Tibial nerve (tissue), 4 donors: ENCODE measurements around the gene PRKAG2. TPM values are rescaled to one million over a fixed set of nuclear protein-coding genes. Genes with fewer than 3 reads are reported as not detected.
"Not testable (repeated sequence)": the region's sequence is repeated elsewhere in the genome, so short reads cannot be mapped to it uniquely, and the experiment has no call there.

Experiments used
- DNase-seq, 2 donors: peaks; one replicate each; pipeline ENCODE4 v3.0.0-alpha.2; 2019; ENCODE audit warnings: low spot score in 2 of 2
- H3K27ac ChIP-seq, 4 donors: fragments of 200-600 bp; sonication (generic) in 3 of 4; one replicate each; pipeline ENCODE4 v1.5.1; 2017 to 2019; ENCODE audit warnings: mild to moderate bottlenecking in 1 of 4
- H3K27me3 ChIP-seq, 2 donors: fragments of 200-600 bp; sonication (generic) in 1 of 2; one replicate each; pipeline versions ENCODE4 v1.5.1 to v1.6.0; 2017 to 2019
- H3K36me3 ChIP-seq, 3 donors: fragments of 200-600 bp; sonication (generic); one replicate each; pipeline ENCODE4 v1.5.1; 2018 to 2019
- H3K4me1 ChIP-seq, 4 donors: fragments of 200-600 bp; sonication (generic) in 3 of 4; one replicate each; pipeline ENCODE4 v1.5.1; 2017 to 2019
- H3K4me3 ChIP-seq, 4 donors: fragments of 200-600 bp; sonication (generic) in 3 of 4; one replicate each; pipeline ENCODE4 v1.5.1; 2017 to 2019; ENCODE audit warnings: mild to moderate bottlenecking in 1 of 4, moderate library complexity in 1 of 4
- H3K9me3 ChIP-seq, 4 donors: fragments of 200-600 bp; sonication (generic) in 3 of 4; one replicate each; pipeline ENCODE4 v1.5.1; 2017 to 2019
- CTCF ChIP-seq, 5 experiments: fragments of 200-600 bp in 3 of 5; fragments of 450-650 bp in 2 of 5; sonication (generic) in 3 of 5; IDR thresholded peaks; one replicate each; pipeline ENCODE4 v1.5.1; 2016 to 2019; ENCODE audit warnings: antibody characterized with exemption in 5 of 5, mild to moderate bottlenecking in 3 of 5, moderate library complexity in 2 of 5
- EP300 ChIP-seq, 2 donors: sonication (generic); formaldehyde crosslinking; IDR thresholded peaks; one replicate each; pipeline ENCODE4 v1.6.1; 2017; ENCODE audit warnings: antibody characterized with exemption in 2 of 2, mild to moderate bottlenecking in 1 of 2
- POLR2A ChIP-seq, 2 donors: fragments of 450-650 bp; IDR thresholded peaks; one replicate each; pipeline ENCODE4 v1.6.1; 2017; ENCODE audit warnings: antibody characterized with exemption in 2 of 2, mild to moderate bottlenecking in 2 of 2, moderate library complexity in 2 of 2
- WGBS, 2 donors: methylation state at CpG; one replicate each; pipeline ENCODE4 v1.1.5; 2018; 5-methylcytosine and 5-hydroxymethylcytosine counted together
- total RNA-seq, 4 donors: library from RNA; depleted of rRNA; stranded (reverse); fragments of >200 nt; gene quantifications; one replicate each; pipeline ENCODE4 v1.1.0, GENCODE V29; 2016

PRKAG2 gene
- total RNA-seq, 4 donors from 2014 or later = 24.5 to 82.6 (median 38.3) TPM

- peaks cover 0 to 32% (median 0%) of the 10 kb centered on the region in 3 donors for H3K36me3 ChIP-seq
- peaks cover 0 to 4% (median 0%) of the 10 kb centered on the region in 4 donors for H3K4me1 ChIP-seq
- no peak overlapping the region for H3K27ac ChIP-seq
- H3K9me3 ChIP-seq = no peaks in the 10 kb centered on the region
- no peak overlapping the region for H3K4me3 ChIP-seq
- DNase-seq = no peak
- TF ChIP-seq EP300 (IDR thresholded peaks at IDR 0.05) (no peak), CTCF (IDR thresholded peaks at IDR 0.05) (no peak), POLR2A (IDR thresholded peaks at IDR 0.05) (no peak)
- H3K27me3 ChIP-seq = no peaks in the 10 kb centered on the region
- 91 to 95% methylated on average over 9 to 13 of the region's 13 CpGs for WGBS, 2 donors
These were observed 32.1 kb downstream of the PRKAG2 start for GRCh38 chr7:151844825-151845200.

GRCh38 chr7:151844071-151844824, 32.7 kb downstream of the PRKAG2 start:
- H3K27me3 ChIP-seq = no peaks in the 10 kb centered on the region
- peaks cover 0 to 32% (median 0%) of the 10 kb centered on the region in 3 donors for H3K36me3 ChIP-seq
- no peak overlapping the region for H3K4me3 ChIP-seq
- DNase-seq = no peak
- TF ChIP-seq POLR2A (IDR thresholded peaks at IDR 0.05) (no peak), CTCF (IDR thresholded peaks at IDR 0.05) (no peak), EP300 (IDR thresholded peaks at IDR 0.05) (no peak)
- no peak overlapping the region for H3K27ac ChIP-seq
- 66 to 77% methylated on average over 20 of the region's 20 CpGs for WGBS, 2 donors
- H3K4me1 ChIP-seq = peaks cover 0 to 9% (median 0%) of the 10 kb centered on the region in 4 donors
- no peaks in the 10 kb centered on the region for H3K9me3 ChIP-seq

- no peak for DNase-seq
- Histone ChIP-seq H3K4me1 (peaks cover 0 to 13% (median 0%) of the 10 kb centered on the region in 4 donors), H3K9me3 (no peaks in the 10 kb centered on the region), H3K36me3 (peaks cover 0 to 26% (median 0%) of the 10 kb centered on the region in 3 donors), H3K27ac (no peak overlapping the region), H3K4me3 (no peak overlapping the region), H3K27me3 (no peaks in the 10 kb centered on the region)
- 87 to 89% methylated on average over 5 of the region's 5 CpGs for WGBS, 2 donors
- TF ChIP-seq EP300 (IDR thresholded peaks at IDR 0.05) (no peak), CTCF (IDR thresholded peaks at IDR 0.05) (no peak), POLR2A (IDR thresholded peaks at IDR 0.05) (no peak)
These were observed 33.7 kb downstream of the PRKAG2 start for GRCh38 chr7:151843181-151843580.

GRCh38 chr7:151841395-151842051, 35.4 kb downstream of the PRKAG2 start:
- Histone ChIP-seq H3K36me3 (peaks cover 0 to 21% (median 0%) of the 10 kb centered on the region in 3 donors), H3K4me1 (peaks cover 0 to 20% (median 0%) of the 10 kb centered on the region in 4 donors)
- H3K27me3 ChIP-seq, H3K27ac ChIP-seq, H3K9me3 ChIP-seq, H3K4me3 ChIP-seq, DNase-seq: not testable (repeated sequence)
- WGBS, 2 donors = 96 to 100% methylated on average over 1 of the region's 1 CpG

- Histone ChIP-seq H3K27me3 (no peaks in the 10 kb centered on the region), H3K4me1 (peaks cover 0 to 20% (median 0%) of the 10 kb centered on the region in 4 donors), H3K9me3 (no peaks in the 10 kb centered on the region), H3K4me3 (no peak overlapping the region), H3K36me3 (peaks cover 0 to 15% (median 0%) of the 10 kb centered on the region in 3 donors), H3K27ac (no peak overlapping the region)
- no peak for DNase-seq
- 90 to 92% methylated on average over 18 of the region's 18 CpGs for WGBS, 2 donors
- TF ChIP-seq CTCF (IDR thresholded peaks at IDR 0.05) = no peak
- TF ChIP-seq POLR2A (IDR thresholded peaks at IDR 0.05) = no peak
- TF ChIP-seq EP300 (IDR thresholded peaks at IDR 0.05) = no peak
These were observed 36.6 kb downstream of the PRKAG2 start for GRCh38 chr7:151840088-151840910.
